SK-N-SH (cell line): ENCODE results near the gene PTPRK.
"Not testable (repeated sequence)": the region's sequence is repeated elsewhere in the genome, so short reads cannot be mapped to it uniquely, and the experiment has no call there.

Experiments
- EP300 ChIP-seq, 2 experiments: IDR thresholded peaks; 2 replicates each; pipeline versions ENCODE4 v1.4.0 to v1.6.1; 2012; ENCODE audit warnings: borderline replicate concordance in 1 of 2, low read depth in 1 of 2, low read length in 1 of 2
- EZH2phosphoT487 ChIP-seq: fragments of 200-600 bp; sonication (generic); IDR thresholded peaks from 2 replicates; pipeline ENCODE4 v1.6.1; 2017; ENCODE audit warnings: low read depth, mixed run types, mild to moderate bottlenecking, antibody characterized with exemption, moderate library complexity, borderline replicate concordance
- NRF1 ChIP-seq: IDR thresholded peaks from 2 replicates; pipeline ENCODE4 v1.6.1; 2012; ENCODE audit warnings: low read depth, mild to moderate bottlenecking, low read length
- RXRA ChIP-seq: IDR thresholded peaks from 2 replicates; pipeline ENCODE4 v1.4.0; 2012; ENCODE audit warnings: low read depth, mild to moderate bottlenecking, borderline replicate concordance
- TAF1 ChIP-seq: IDR thresholded peaks from 2 replicates; pipeline ENCODE4 v1.6.1; 2012; ENCODE audit warnings: low read depth, mild to moderate bottlenecking, low read length, moderate library complexity, borderline replicate concordance
- TEAD4 ChIP-seq: IDR thresholded peaks from 2 replicates; pipeline ENCODE4 v1.4.0; 2012; ENCODE audit warnings: mild to moderate bottlenecking, borderline replicate concordance; ENCODE audit not compliant: insufficient read depth
- USF2 ChIP-seq: fragments of 150-350 bp; IDR thresholded peaks from 2 replicates; pipeline ENCODE4 v1.6.1; 2017; ENCODE audit warnings: antibody characterized with exemption, low read length, low read depth, borderline replicate concordance
- TF ChIP-seq, protein P1 (sequence below): fragments of 200-600 bp; sonication (generic); IDR thresholded peaks from 2 replicates; pipeline ENCODE4 v1.6.1; 2017; ENCODE audit warnings: antibody characterized with exemption, mild to moderate bottlenecking, moderate library complexity
- TF ChIP-seq, protein P2 (sequence below): IDR thresholded peaks from 2 replicates; pipeline ENCODE4; 2012

- TF ChIP-seq, protein P1, sequence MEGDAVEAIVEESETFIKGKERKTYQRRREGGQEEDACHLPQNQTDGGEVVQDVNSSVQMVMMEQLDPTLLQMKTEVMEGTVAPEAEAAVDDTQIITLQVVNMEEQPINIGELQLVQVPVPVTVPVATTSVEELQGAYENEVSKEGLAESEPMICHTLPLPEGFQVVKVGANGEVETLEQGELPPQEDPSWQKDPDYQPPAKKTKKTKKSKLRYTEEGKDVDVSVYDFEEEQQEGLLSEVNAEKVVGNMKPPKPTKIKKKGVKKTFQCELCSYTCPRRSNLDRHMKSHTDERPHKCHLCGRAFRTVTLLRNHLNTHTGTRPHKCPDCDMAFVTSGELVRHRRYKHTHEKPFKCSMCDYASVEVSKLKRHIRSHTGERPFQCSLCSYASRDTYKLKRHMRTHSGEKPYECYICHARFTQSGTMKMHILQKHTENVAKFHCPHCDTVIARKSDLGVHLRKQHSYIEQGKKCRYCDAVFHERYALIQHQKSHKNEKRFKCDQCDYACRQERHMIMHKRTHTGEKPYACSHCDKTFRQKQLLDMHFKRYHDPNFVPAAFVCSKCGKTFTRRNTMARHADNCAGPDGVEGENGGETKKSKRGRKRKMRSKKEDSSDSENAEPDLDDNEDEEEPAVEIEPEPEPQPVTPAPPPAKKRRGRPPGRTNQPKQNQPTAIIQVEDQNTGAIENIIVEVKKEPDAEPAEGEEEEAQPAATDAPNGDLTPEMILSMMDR = not testable (repeated sequence)
- not testable (repeated sequence) for TF ChIP-seq EZH2phosphoT487; NRF1; TAF1; USF2; RXRA; TEAD4; EP300 (IDR thresholded peaks at IDR 0.05; ENCODE audit: borderline replicate concordance in 1 of 2, low read depth in 1 of 2, low read length in 1 of 2)
- TF ChIP-seq, protein P2, sequence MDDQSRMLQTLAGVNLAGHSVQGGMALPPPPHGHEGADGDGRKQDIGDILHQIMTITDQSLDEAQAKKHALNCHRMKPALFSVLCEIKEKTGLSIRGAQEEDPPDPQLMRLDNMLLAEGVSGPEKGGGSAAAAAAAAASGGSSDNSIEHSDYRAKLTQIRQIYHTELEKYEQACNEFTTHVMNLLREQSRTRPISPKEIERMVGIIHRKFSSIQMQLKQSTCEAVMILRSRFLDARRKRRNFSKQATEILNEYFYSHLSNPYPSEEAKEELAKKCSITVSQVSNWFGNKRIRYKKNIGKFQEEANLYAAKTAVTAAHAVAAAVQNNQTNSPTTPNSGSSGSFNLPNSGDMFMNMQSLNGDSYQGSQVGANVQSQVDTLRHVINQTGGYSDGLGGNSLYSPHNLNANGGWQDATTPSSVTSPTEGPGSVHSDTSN = not testable (repeated sequence)
These were observed 33.8 kb downstream of the PTPRK start for GRCh38 chr6:128486580-128486979.
